MCF 10A (cell line): Measurements from ENCODE around the gene ARCN1. TPM values are rescaled to one million over a fixed set of nuclear protein-coding genes. Genes with fewer than 3 reads are reported as not detected.
A peak's percentile ranks its signal among the peaks of the same experiment; 100 is the strongest.
"Not testable (repeated sequence)": the region's sequence is repeated elsewhere in the genome, so short reads cannot be mapped to it uniquely, and the experiment has no call there.

Source experiments
- BruUV-seq: library from RNA; stranded (reverse); fragments of 400-500 nt; replicated peaks from 2 replicates; lab custom pipeline; 2021; lab: Mats Ljungman, UMichigan
- CTCF ChIA-PET: fragments of 300-600 bp; sonication (Branson Sonifier 250); formaldehyde crosslinking; extraction: SDS; loops from one replicate; lab custom pipeline; 2021; ENCODE audit warnings: antibody characterized with exemption, inconsistent platforms; lab: Yijun Ruan, JAX
- POLR2A ChIA-PET: fragments of 300-600, 350-650 bp; sonication (Branson Sonifier 250); formaldehyde crosslinking; extraction: SDS; loops from one replicate; lab custom pipeline; 2020; ENCODE audit warnings: antibody characterized with exemption, inconsistent platforms; lab: Yijun Ruan, JAX
- DNase-seq: peaks from one replicate; pipeline ENCODE4 v3.0.0-alpha.2; 2018; ENCODE audit not compliant: unreplicated experiment
- H3K27ac Mint-ChIP-seq: one replicate; pipeline ENCODE4 v1.8.0; 2022; ENCODE audit warnings: mild to moderate bottlenecking, low read depth, mixed read lengths; ENCODE audit not compliant: unreplicated experiment
- H3K27me3 Mint-ChIP-seq: one replicate; pipeline ENCODE4 v1.8.0; 2022; ENCODE audit warnings: mixed read lengths; ENCODE audit not compliant: insufficient read depth, unreplicated experiment
- H3K36me3 Mint-ChIP-seq: one replicate; pipeline ENCODE4 v1.8.0; 2022; ENCODE audit warnings: mild to moderate bottlenecking, moderate library complexity, mixed read lengths; ENCODE audit not compliant: insufficient read depth, unreplicated experiment
- H3K4me1 Mint-ChIP-seq: one replicate; pipeline ENCODE4 v1.8.0; 2022; ENCODE audit warnings: mixed read lengths; ENCODE audit not compliant: insufficient read depth, unreplicated experiment
- H3K4me3 Mint-ChIP-seq: one replicate; pipeline ENCODE4 v1.8.0; 2022; ENCODE audit warnings: mild to moderate bottlenecking, moderate library complexity, mixed read lengths; ENCODE audit not compliant: unreplicated experiment
- H3K9me3 Mint-ChIP-seq: one replicate; pipeline ENCODE4 v1.8.0; 2022; ENCODE audit warnings: mixed read lengths; ENCODE audit not compliant: unreplicated experiment
- intact Hi-C: fragments of 100-400 bp; cut with micrococcal nuclease; formaldehyde crosslinking; loops from 2 replicates; pipeline ENCODE4 v1.14.1; 2022
- total RNA-seq: library from RNA; stranded (reverse); gene quantifications from 2 replicates; pipeline ENCODE4 v1.2.3, GENCODE V29; 2022
- TF ChIP-seq, protein P1 (sequence below): fragments of 200-600 bp; IDR thresholded peaks from one replicate; pipeline ENCODE4 v1.8.0; 2022; ENCODE audit warnings: antibody characterized with exemption, mild to moderate bottlenecking; ENCODE audit not compliant: unreplicated experiment

ARCN1 gene
- total RNA-seq, 1 experiment from 2014 or later = 164 TPM

DNA sequence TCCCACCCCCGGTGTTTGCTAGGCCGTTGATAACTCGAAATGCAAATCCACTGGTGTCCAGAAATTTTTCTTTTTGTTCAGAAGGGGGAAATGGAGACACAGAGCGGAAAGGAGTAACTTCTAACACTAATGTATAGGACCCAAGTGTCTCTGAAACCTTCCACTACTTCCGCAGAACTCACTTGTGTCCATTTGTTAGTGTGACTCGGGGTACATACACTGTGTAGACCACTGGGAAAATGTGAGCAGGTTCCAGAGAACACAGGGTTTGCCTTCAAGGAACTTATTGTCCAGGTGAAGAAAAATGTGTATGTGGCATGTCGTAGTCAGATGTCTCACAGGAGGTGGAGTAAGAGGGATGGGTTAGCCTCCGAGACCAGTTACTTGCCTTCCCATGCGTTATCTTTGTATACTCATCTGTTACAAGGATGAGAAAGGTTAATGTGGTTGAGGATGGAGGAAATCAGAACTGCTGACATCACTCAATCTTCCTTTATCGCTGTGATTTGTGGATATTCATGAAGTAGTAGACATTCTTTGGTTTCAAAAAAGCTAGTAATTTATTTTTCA lies 857 bp downstream of the ARCN1 start:
- CTCF ChIA-PET = interaction anchor here (0.6 to 0.9 kb wide), 2 partner anchors 22 to 27 kb away, joined by 3 read pairs; no protein-coding TSS in a partner anchor
- TF ChIP-seq, protein P1, sequence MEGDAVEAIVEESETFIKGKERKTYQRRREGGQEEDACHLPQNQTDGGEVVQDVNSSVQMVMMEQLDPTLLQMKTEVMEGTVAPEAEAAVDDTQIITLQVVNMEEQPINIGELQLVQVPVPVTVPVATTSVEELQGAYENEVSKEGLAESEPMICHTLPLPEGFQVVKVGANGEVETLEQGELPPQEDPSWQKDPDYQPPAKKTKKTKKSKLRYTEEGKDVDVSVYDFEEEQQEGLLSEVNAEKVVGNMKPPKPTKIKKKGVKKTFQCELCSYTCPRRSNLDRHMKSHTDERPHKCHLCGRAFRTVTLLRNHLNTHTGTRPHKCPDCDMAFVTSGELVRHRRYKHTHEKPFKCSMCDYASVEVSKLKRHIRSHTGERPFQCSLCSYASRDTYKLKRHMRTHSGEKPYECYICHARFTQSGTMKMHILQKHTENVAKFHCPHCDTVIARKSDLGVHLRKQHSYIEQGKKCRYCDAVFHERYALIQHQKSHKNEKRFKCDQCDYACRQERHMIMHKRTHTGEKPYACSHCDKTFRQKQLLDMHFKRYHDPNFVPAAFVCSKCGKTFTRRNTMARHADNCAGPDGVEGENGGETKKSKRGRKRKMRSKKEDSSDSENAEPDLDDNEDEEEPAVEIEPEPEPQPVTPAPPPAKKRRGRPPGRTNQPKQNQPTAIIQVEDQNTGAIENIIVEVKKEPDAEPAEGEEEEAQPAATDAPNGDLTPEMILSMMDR = no peak
- Mint-ChIP-seq H3K4me3 (peak overlapping the region; percentile 84), H3K27ac (peak overlapping the region; percentile 81), H3K4me1 (peaks cover 20% of the 10 kb centered on the region), H3K36me3 (peaks cover 7% of the 10 kb centered on the region), H3K9me3 (no peaks in the 10 kb centered on the region), H3K27me3 (no peaks in the 10 kb centered on the region)
- POLR2A ChIA-PET = interaction anchor here (0.6 to 4.3 kb wide), 6 partner anchors 21 to 662 kb away, joined by 3 to 28 read pairs (median 4); no protein-coding TSS in a partner anchor
- TSS peak; percentile 50 for BruUV-seq
- intact Hi-C loops = no loop called here
- DNase-seq = peak; percentile 41

DNA sequence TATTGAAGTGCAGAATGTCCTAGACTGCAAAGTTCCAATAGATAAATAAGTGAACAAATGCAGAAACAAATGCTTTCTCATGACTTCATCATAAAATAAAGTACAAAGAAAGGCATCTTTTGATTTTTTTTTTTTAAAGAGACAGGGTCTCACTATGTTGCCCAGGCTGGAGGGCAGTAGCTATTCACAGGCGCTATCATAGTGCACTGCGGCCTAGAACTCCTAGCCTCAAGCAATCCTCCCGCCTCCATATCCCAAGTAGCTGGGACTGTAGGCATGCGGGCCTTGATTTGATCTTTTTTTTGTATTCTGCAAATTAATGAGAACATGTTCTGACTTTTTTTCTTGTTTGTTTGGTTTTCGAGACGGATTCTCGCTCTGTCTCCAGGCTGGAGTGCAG lies 2.4 kb downstream of the ARCN1 start:
- peak overlapping the region; percentile 38 for H3K4me3 Mint-ChIP-seq

DNA sequence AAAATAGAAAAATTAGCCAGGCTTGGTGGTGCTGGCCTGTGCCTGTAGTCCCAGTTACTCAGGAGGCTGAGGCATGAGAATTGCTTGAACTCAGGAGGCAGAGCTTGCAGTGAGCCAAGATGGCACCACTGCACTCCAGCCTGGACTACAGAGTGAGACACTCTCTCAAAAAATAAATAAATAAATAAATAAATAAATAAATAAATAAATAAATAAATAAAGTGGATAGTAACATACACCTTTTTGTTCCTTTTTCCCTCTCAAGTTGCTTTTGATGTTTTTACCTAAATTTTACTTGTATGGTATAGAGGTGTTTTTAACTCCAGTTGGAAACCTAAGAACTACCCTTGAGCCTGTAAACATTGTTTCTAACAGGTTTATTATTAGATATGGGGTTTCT lies 5.8 kb downstream of the ARCN1 start:
- H3K27ac Mint-ChIP-seq, H3K9me3 Mint-ChIP-seq, POLR2A ChIA-PET, BruUV-seq, CTCF ChIA-PET, H3K27me3 Mint-ChIP-seq, H3K4me3 Mint-ChIP-seq, DNase-seq, intact Hi-C loops: not testable (repeated sequence)
- Mint-ChIP-seq H3K36me3 (peaks cover 31% of the 10 kb centered on the region), H3K4me1 (peaks cover 20% of the 10 kb centered on the region)

More for the DNA sequence above, 2.4 kb downstream of the ARCN1 start:
- Mint-ChIP-seq H3K36me3 (peaks cover 7% of the 10 kb centered on the region), H3K4me1 (peaks cover 20% of the 10 kb centered on the region), H3K9me3 (no peaks in the 10 kb centered on the region), H3K27me3 (no peaks in the 10 kb centered on the region), H3K27ac (no peak overlapping the region)
- TF ChIP-seq, protein P1 = no peak
- BruUV-seq = no TSS peak
- DNase-seq = no peak
- ChIA-PET POLR2A (interaction anchor here (0.6 to 4.3 kb wide), 9 partner anchors 11 to 548 kb away, joined by 3 to 28 read pairs (median 4); no protein-coding TSS in a partner anchor), CTCF (interaction anchor here (0.6 kb wide), 1 partner anchor 49 kb away, joined by 3 read pairs; no protein-coding TSS in a partner anchor)
- intact Hi-C loops = no loop called here

DNA sequence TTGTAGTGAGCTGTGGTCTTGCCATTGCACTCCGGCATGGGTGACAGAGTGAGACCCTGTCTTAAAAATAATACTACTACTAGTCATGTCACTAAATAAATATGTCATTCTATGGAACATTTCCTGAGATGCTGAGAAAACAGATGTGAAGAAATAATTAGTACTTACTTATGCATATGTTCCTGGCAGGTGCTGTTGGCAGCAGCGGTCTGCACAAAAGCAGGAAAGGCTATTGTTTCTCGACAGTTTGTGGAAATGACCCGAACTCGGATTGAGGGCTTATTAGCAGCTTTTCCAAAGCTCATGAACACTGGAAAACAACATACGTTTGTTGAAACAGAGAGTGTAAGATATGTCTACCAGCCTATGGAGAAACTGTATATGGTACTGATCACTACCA lies 8.8 kb downstream of the ARCN1 start:
- intact Hi-C loops = no loop called here
- Mint-ChIP-seq H3K36me3 (peaks cover 62% of the 10 kb centered on the region), H3K27me3 (no peaks in the 10 kb centered on the region), H3K4me3 (no peak overlapping the region), H3K9me3 (no peaks in the 10 kb centered on the region), H3K27ac (no peak overlapping the region), H3K4me1 (peaks cover 2% of the 10 kb centered on the region)
- POLR2A ChIA-PET = interaction anchor here (0.6 kb wide), 1 partner anchor 32 kb away, joined by 3 read pairs; no protein-coding TSS in a partner anchor
- BruUV-seq = no TSS peak
- no peak for DNase-seq
- CTCF ChIA-PET = interaction anchor here (1.2 kb wide), 1 partner anchor 11 kb away, joined by 4 read pairs; no protein-coding TSS in a partner anchor
- TF ChIP-seq, protein P1 = no peak
